MM.1S (cell line): Measurements from ENCODE around the gene RICTOR.

Experiments used
- EZH2 ChIP-seq: fragments of 300-600 bp; sonication (generic); optimal IDR thresholded peaks from 2 replicates; pipeline ENCODE3; 2017; ENCODE audit warnings: low read depth, mild to moderate bottlenecking, antibody characterized with exemption, low read length, mixed read lengths
- EZH2phosphoT487 ChIP-seq: fragments of 300-600 bp; sonication (generic); IDR thresholded peaks from 2 replicates; pipeline ENCODE4 v1.6.1; 2018; ENCODE audit warnings: antibody characterized with exemption, low read length
- TF ChIP-seq, protein P1 (sequence below): fragments of 300-600 bp; sonication (generic); IDR thresholded peaks from 2 replicates; pipeline ENCODE4 v1.5.1; 2016; ENCODE audit warnings: antibody characterized with exemption, low read length, mixed read lengths

DNA sequence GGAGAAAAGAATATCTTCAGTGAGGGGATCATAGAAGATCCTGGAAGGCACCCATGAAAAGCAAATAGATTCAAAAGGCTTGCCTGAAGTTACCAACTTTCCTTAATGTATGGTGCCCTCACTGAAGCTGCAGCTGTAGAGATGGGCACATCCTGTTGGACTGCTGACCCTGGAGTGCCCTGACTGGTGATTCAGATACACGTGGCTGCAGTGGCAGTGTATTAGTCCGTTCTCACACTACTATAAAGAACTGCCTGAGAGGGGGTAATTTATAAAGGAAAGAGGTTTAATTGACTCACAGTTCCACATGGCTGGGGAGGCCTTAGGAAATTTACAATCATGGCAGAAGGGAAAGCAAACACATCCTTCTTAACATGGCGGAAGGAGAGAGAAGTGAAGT, 148.1 kb downstream of the RICTOR start:
- no peak for TF ChIP-seq EZH2
- TF ChIP-seq, protein P1, sequence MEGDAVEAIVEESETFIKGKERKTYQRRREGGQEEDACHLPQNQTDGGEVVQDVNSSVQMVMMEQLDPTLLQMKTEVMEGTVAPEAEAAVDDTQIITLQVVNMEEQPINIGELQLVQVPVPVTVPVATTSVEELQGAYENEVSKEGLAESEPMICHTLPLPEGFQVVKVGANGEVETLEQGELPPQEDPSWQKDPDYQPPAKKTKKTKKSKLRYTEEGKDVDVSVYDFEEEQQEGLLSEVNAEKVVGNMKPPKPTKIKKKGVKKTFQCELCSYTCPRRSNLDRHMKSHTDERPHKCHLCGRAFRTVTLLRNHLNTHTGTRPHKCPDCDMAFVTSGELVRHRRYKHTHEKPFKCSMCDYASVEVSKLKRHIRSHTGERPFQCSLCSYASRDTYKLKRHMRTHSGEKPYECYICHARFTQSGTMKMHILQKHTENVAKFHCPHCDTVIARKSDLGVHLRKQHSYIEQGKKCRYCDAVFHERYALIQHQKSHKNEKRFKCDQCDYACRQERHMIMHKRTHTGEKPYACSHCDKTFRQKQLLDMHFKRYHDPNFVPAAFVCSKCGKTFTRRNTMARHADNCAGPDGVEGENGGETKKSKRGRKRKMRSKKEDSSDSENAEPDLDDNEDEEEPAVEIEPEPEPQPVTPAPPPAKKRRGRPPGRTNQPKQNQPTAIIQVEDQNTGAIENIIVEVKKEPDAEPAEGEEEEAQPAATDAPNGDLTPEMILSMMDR, result no peak
- no peak for TF ChIP-seq EZH2phosphoT487
